Renal cortical epithelial cell (primary cell): ENCODE data around the gene LMF1. TPM values are rescaled to one million over a fixed set of nuclear protein-coding genes. Genes with fewer than 3 reads are reported as not detected.
A peak's percentile ranks its signal among the peaks of the same experiment; 100 is the strongest.

Source experiments
- DNase-seq: peaks from one replicate; pipeline ENCODE4 v3.0.0-alpha.2; 2011; ENCODE audit warnings: low read depth
- total RNA-seq: library from RNA; depleted of rRNA; stranded (reverse); fragments of >200 nt; gene quantifications from 2 replicates; pipeline ENCODE4 v1.2.3, GENCODE V29; 2014

Gene LMF1
- total RNA-seq, 1 donor from 2014 or later: 27.6 TPM

DNA sequence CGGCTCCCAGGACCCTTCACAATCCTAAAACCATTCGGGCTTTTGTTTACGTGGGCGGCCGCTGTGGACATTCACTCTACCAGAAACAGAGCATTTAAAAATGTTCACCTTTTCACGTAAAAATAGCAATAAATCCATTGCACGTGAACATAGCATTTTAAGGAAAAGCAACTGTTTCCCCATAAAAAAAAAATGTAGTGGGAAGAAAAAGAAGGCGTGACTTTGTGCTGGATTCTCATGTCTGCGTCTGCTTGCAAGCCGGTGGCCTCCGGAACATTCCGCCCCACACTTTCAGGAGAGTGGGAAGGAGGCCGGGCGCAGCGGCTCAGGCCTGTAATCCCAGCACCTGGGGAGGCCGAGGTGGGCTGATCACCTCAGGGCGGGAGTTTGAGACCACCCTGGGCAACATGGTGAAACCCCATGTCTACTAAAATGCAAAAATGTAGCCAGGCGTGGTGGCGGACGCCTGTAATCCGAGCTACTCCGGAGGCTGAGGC lies 156.8 kb downstream of the LMF1 start:
- no peak for DNase-seq

DNA sequence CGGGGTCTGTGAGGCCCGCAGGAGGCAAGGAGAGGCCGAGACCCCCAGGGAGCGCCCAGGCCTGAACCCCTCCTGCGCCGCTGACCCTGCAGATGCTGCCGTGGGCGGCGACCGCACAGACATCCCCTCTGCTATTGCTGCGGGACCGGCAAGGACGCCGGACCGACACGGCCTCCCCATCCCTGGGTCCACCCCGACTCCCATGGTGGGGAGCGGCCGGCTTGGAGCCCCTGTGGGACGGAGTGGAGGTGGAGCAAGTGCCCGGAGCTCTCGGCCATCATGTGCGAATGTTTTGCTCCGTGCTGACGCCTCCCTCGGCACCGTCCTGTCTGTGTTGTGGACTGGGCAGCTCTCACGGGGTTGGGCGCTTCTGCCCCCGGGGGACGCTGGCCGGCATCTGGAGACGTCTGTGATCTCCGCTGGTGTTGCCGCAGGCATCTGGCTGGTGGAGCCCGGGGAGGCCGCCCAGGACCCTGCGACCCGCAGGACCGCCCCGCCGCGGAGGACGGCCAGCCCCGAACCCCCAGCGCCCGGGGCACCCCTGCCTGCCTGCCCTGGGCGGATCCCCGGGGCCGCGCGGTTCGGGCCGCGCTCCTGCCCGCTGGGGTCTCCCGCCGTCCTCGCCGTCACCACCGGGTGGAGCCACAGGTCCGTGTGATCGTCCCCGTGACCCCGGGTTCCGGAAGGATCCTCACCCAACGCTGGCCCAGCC lies 157.4 kb downstream of the LMF1 start:
- DNase-seq: no peak

DNA sequence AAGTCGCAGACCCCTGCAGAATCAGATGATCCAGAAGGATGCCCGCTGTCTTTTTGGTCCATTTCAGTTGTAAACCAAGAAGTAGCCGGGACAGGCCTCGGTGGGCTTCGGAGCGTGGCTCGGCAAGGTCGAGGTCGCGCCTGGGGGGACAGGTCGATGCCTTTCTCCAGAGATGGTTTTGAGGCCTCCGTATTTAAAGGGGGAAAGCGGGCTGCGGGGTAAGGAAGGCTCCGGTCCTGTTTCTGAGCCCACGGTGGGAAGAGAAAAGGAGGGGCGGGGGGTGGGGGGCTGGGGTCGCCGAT lies 162.7 kb downstream of the LMF1 start:
- no peak for DNase-seq

- DNase-seq: peak; percentile 70
Measured at GRCh38 chr16:807347-808084, 163.3 kb downstream of the LMF1 start.

DNA sequence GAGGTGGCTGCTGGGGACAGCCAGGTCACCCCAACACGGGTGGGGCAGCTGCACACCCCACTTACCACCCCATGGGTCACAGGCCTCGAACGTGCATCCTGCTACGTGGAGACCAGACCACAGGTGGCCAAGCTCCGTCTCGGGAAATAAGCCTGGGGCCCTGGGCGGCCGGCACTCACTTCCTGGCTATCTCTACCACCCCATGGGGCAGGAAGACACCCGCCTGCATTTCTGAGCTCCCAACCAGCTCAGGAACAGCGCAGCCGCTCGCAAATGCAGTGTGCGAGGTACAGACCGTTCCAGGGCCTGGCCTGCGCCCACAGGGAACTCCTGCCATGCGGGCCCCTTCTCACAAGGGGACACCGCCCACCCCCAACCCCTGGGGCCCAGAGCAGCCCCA lies 165.3 kb downstream of the LMF1 start:
- no peak for DNase-seq

DNA sequence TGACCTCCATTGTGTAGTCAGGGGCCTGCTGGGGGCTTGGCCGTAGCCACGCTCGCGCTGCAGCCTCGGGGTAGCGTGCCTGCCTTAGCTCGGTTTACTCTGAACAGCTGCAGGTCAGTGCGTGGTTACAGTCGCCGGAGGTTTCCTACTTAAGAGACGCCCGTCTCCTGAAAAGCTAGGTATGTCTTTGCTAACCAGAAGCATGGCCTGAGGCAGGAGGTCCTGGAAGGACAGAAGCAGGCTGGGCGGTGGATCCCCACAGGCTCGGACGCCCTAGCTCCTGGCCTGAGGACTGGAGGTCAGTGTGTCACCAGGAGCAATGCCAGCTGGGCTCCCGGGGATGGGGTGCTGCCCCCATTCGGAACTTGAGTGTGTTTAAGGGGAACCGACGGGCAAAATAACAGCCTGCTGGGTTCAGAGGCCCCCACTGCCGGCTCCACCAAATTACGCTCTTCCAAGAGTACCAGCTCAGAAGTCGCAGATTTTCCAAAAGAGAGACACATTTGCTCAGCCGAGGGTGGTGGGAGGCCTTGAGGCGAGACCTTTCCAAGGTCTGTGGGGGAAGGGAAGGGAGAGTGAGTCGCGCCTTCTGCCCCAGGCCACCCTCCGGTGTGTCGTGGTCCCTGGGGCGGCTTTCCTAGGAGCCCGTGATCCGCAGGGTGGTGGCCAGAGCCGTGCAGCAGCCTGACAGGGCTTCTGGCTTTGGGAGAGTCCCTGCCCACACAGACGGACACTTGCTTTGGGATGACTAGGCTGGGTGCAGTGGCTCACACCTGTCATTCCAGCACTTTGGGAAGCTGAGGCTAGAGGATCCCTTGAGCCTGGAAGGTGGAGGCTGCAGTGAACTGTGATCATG lies 166.4 kb downstream of the LMF1 start:
- DNase-seq: no peak

GRCh38 chr16:803754-804080 lies 167.1 kb downstream of the LMF1 start:
- DNase-seq: no peak

Other genes with a start within 250 kb of the LMF1 start
- gene ANTKMT, start 249.8 kb downstream of the LMF1 start, total RNA-seq: 23.1 and 73.8 TPM in 2 replicates
- 0.69 and 0.70 TPM in 2 replicates for gene CCDC78, start 244.5 kb downstream of the LMF1 start, total RNA-seq
- gene HAGHL, start 243.9 kb downstream of the LMF1 start, total RNA-seq: 10.5 and 24.1 TPM in 2 replicates
- 21.7 and 28.5 TPM in 2 replicates for gene CIAO3, start 230.0 kb downstream of the LMF1 start, total RNA-seq
- gene MSLN, start 210.2 kb downstream of the LMF1 start, total RNA-seq: 1.3 and 13.5 TPM in 2 replicates
- gene RPUSD1, start 182.6 kb downstream of the LMF1 start, total RNA-seq: 22.3 and 35.3 TPM in 2 replicates
- 4.2 and 11.3 TPM in 2 replicates for gene CHTF18, start 182.4 kb downstream of the LMF1 start, total RNA-seq
- gene GNG13, start 170.2 kb downstream of the LMF1 start, total RNA-seq: not detected in 2 replicates
- gene SOX8, start 10.8 kb upstream of the LMF1 start, total RNA-seq: 0.20 TPM in 1 of 2 replicates, not detected in the other
- 0.40 TPM in 1 of 2 replicates, not detected in the other for gene SSTR5, start 101.8 kb upstream of the LMF1 start, total RNA-seq
- not detected in 2 replicates for gene C1QTNF8, start 125.3 kb upstream of the LMF1 start, total RNA-seq
- 1.0 and 36.2 TPM in 2 replicates for gene CACNA1H, start 182.1 kb upstream of the LMF1 start, total RNA-seq